Trophoblast cell (in vitro differentiated cells and primary cell): ENCODE data around the gene TAC3.

Source experiments
- DNase-seq, 2 donors: peaks; one replicate each; pipeline ENCODE4 v3.0.0-alpha.2; 2016
- H2AFZ ChIP-seq: 2 replicates; pipeline ENCODE4 v1.6.1; 2013; ENCODE audit warnings: low read length, moderate library complexity, mild to moderate bottlenecking; ENCODE audit not compliant: insufficient read depth, poor library complexity
- H2AK5ac ChIP-seq: 2 replicates; pipeline ENCODE4 v1.6.1; 2013; ENCODE audit warnings: mild to moderate bottlenecking, low read length
- H2BK120ac ChIP-seq: 2 replicates; pipeline ENCODE4 v1.6.1; 2013; ENCODE audit warnings: low read length, mild to moderate bottlenecking, moderate library complexity; ENCODE audit not compliant: insufficient read depth, poor library complexity
- H2BK12ac ChIP-seq: 2 replicates; pipeline ENCODE4 v1.6.1; 2013; ENCODE audit warnings: mild to moderate bottlenecking, low read length, moderate library complexity
- H2BK5ac ChIP-seq: 2 replicates; pipeline ENCODE4 v1.6.1; 2013; ENCODE audit warnings: low read length, low read depth, moderate library complexity, mild to moderate bottlenecking; ENCODE audit not compliant: poor library complexity
- H3K14ac ChIP-seq: 2 replicates; pipeline ENCODE4 v1.6.1; 2013; ENCODE audit warnings: mild to moderate bottlenecking, low read length
- H3K18ac ChIP-seq: 2 replicates; pipeline ENCODE4 v1.6.1; 2013; ENCODE audit warnings: mild to moderate bottlenecking, low read length
- H3K23ac ChIP-seq: 2 replicates; pipeline ENCODE4 v1.6.1; 2013; ENCODE audit warnings: low read length
- H3K27ac ChIP-seq: 2 replicates; pipeline ENCODE4 v1.5.1; 2013; ENCODE audit warnings: low read depth, mild to moderate bottlenecking, inconsistent platforms, low read length, moderate library complexity
- H3K27me3 ChIP-seq: 2 replicates; pipeline ENCODE4 v1.6.1; 2013; ENCODE audit warnings: inconsistent platforms, mild to moderate bottlenecking, low read length, moderate library complexity; ENCODE audit not compliant: insufficient read depth
- H3K36me3 ChIP-seq, 2 experiments: 1 replicate in 1 of 2; 2 replicates in 1 of 2; pipeline ENCODE4 v1.6.1; 2013; ENCODE audit warnings: low read length in 2 of 2, mild to moderate bottlenecking in 2 of 2, moderate library complexity in 1 of 2; ENCODE audit not compliant: insufficient read depth in 2 of 2, control insufficient read depth in 1 of 2
- H3K4ac ChIP-seq: 2 replicates; pipeline ENCODE4 v1.6.1; 2013; ENCODE audit warnings: low read depth, mild to moderate bottlenecking, low read length, moderate library complexity
- H3K4me1 ChIP-seq, 2 experiments: 1 replicate in 1 of 2; 2 replicates in 1 of 2; pipeline ENCODE4 v1.6.1; 2013; ENCODE audit warnings: low read length in 2 of 2, mild to moderate bottlenecking in 2 of 2, moderate library complexity in 1 of 2; ENCODE audit not compliant: insufficient read depth in 2 of 2, control insufficient read depth in 1 of 2
- H3K4me2 ChIP-seq: 2 replicates; pipeline ENCODE4 v1.6.1; 2013; ENCODE audit warnings: inconsistent platforms, mild to moderate bottlenecking, low read length, moderate library complexity
- H3K4me3 ChIP-seq: 2 replicates; pipeline ENCODE4 v1.5.1; 2013; ENCODE audit warnings: mild to moderate bottlenecking, low read depth, low read length, inconsistent platforms
- H3K79me1 ChIP-seq: one replicate; pipeline ENCODE4 v1.6.1; 2013; ENCODE audit warnings: low read length
- H3K79me2 ChIP-seq: 2 replicates; pipeline ENCODE4 v1.6.1; 2013; ENCODE audit warnings: low read length, mild to moderate bottlenecking; ENCODE audit not compliant: control insufficient read depth, insufficient read depth, poor library complexity
- H3K9ac ChIP-seq: 2 replicates; pipeline ENCODE4 v1.6.1; 2013; ENCODE audit warnings: mild to moderate bottlenecking, low read length
- H3K9me3 ChIP-seq: 2 replicates; pipeline ENCODE4 v1.6.1; 2013; ENCODE audit warnings: low read depth, mild to moderate bottlenecking, control low read depth, inconsistent platforms, low read length; ENCODE audit not compliant: insufficient read depth
- H4K12ac ChIP-seq: 2 replicates; pipeline ENCODE4 v1.6.1; 2013; ENCODE audit warnings: low read depth, mild to moderate bottlenecking, low read length, moderate library complexity
- H4K8ac ChIP-seq: 2 replicates; pipeline ENCODE4 v1.6.1; 2013; ENCODE audit warnings: low read depth, mild to moderate bottlenecking, low read length, moderate library complexity
- H4K91ac ChIP-seq: one replicate; pipeline ENCODE4 v1.6.1; 2013; ENCODE audit warnings: low read depth, mild to moderate bottlenecking, low read length, moderate library complexity
- WGBS: extraction: QIAGEN DNeasy Blood & Tissue Kit; methylation state at CpG from one replicate; pipeline ENCODE4 v1.1.7; 2013; ENCODE audit warnings: missing lambda C conversion rate; ENCODE audit not compliant: insufficient read length, insufficient coverage; ENCODE audit errors: extremely low coverage; 5-methylcytosine and 5-hydroxymethylcytosine counted together

TAC3 gene

DNA sequence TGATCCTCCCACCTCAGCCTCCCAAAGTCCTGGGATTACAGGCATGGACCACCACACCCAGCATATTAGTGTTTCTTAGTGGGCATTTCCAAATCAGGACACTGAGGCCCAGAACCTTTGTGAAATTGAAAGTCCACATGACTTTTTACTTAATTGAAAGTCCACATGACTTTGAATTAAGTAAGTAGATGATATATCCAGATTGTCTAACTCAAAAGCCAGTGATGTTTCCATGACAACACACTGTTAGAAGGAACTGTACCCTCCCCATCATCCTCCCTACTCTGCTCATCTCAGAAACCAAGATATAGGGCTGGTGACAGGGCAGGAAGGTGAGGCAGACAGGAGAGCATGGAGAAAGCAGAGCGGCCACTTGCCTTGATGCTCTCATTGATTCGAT lies 26.4 kb upstream of the TAC3 start:
- no peak overlapping the region for H2AK5ac ChIP-seq
- no peaks in the 10 kb centered on the region for H3K27me3 ChIP-seq
- no peak overlapping the region for H2BK12ac ChIP-seq
- H3K18ac ChIP-seq = no peak overlapping the region
- no peak overlapping the region for H2AFZ ChIP-seq
- no peak for DNase-seq
- WGBS = no CpG with 5 or more reads among the region's 2 CpGs
- H4K12ac ChIP-seq = no peak overlapping the region
- H3K4me1 ChIP-seq = no peaks in the 10 kb centered on the region
- no peak overlapping the region for H3K4me3 ChIP-seq
- H3K4me2 ChIP-seq = no peak overlapping the region
- H3K4ac ChIP-seq = no peak overlapping the region
- H3K79me1 ChIP-seq = no peaks in the 10 kb centered on the region
- H2BK120ac ChIP-seq = no peak overlapping the region
- no peak overlapping the region for H3K14ac ChIP-seq
- no peaks in the 10 kb centered on the region for H3K79me2 ChIP-seq
- H3K27ac ChIP-seq = no peak overlapping the region
- H4K8ac ChIP-seq = no peak overlapping the region
- H3K23ac ChIP-seq = no peak overlapping the region
- no peak overlapping the region for H4K91ac ChIP-seq
- H3K9me3 ChIP-seq = peaks cover 1% of the 10 kb centered on the region
- no peak overlapping the region for H2BK5ac ChIP-seq
- no peaks in the 10 kb centered on the region for H3K36me3 ChIP-seq
- H3K9ac ChIP-seq = no peak overlapping the region

DNA sequence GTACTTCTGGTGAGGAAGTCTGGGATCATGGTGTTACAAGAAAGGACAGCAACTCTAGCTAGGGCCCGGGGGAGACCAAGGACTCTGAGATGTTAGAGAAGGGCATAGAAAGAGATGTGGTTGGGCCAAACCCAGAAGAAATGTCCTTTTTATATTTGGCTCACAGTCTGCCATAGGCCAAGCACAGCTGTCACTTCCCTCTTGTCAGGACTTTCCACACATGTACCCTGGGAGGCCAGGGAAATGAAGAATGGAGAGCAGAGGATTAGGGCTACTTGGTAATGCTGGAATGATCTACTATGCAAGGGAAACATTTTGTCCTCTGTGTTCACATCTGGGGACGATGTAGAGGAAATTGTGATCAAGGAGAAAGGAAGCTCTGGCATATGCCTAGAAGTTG lies 24.4 kb upstream of the TAC3 start:
- no peak overlapping the region for H2AFZ ChIP-seq
- no peak overlapping the region for H2BK120ac ChIP-seq
- H3K14ac ChIP-seq = no peak overlapping the region
- H4K91ac ChIP-seq = no peak overlapping the region
- no peak overlapping the region for H3K9ac ChIP-seq
- no peak overlapping the region for H4K8ac ChIP-seq
- no peak overlapping the region for H3K23ac ChIP-seq
- H3K27ac ChIP-seq = no peak overlapping the region
- no peaks in the 10 kb centered on the region for H3K36me3 ChIP-seq
- WGBS = no CpG with 5 or more reads among the region's 2 CpGs
- H2BK5ac ChIP-seq = no peak overlapping the region
- H4K12ac ChIP-seq = no peak overlapping the region
- H3K9me3 ChIP-seq = peaks cover 1% of the 10 kb centered on the region
- H3K79me2 ChIP-seq = no peaks in the 10 kb centered on the region
- no peak overlapping the region for H2BK12ac ChIP-seq
- H3K27me3 ChIP-seq = no peaks in the 10 kb centered on the region
- no peak overlapping the region for H3K4ac ChIP-seq
- no peaks in the 10 kb centered on the region for H3K4me1 ChIP-seq
- H3K4me2 ChIP-seq = no peak overlapping the region
- no peak for DNase-seq
- H3K18ac ChIP-seq = no peak overlapping the region
- no peak overlapping the region for H2AK5ac ChIP-seq
- no peak overlapping the region for H3K4me3 ChIP-seq
- no peaks in the 10 kb centered on the region for H3K79me1 ChIP-seq

DNA sequence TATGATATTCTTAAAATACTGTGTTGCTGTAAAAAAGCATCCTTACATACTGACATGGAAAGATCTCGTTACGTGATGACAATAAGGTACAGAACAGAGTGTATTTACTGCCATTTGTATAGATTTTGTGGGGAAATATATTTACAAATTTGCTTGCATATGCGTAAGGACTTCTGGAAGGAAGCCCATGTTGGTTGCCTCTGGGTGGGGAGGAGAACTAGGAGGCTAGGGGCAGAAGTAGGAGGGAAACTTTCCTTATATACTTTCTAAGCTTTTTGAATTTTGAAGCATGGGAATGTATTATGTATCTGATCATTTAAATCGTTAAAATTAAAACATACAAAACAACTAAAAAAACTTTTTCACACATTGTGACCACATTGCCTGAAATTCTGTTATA lies 23.9 kb upstream of the TAC3 start:
- Histone ChIP-seq H2BK12ac (no peak overlapping the region), H3K9me3 (peaks cover 1% of the 10 kb centered on the region), H4K8ac (no peak overlapping the region), H3K4me2 (no peak overlapping the region), H3K79me1 (no peaks in the 10 kb centered on the region), H3K4ac (no peak overlapping the region), H2BK120ac (no peak overlapping the region), H3K27ac (no peak overlapping the region), H3K36me3 (no peaks in the 10 kb centered on the region), H3K4me1 (no peaks in the 10 kb centered on the region), H3K14ac (no peak overlapping the region), H3K23ac (no peak overlapping the region), H3K4me3 (no peak overlapping the region), H3K79me2 (no peaks in the 10 kb centered on the region), H2AK5ac (no peak overlapping the region), H4K91ac (no peak overlapping the region), H2BK5ac (no peak overlapping the region), H3K9ac (no peak overlapping the region), H4K12ac (no peak overlapping the region), H3K18ac (no peak overlapping the region), H2AFZ (no peak overlapping the region), H3K27me3 (no peaks in the 10 kb centered on the region)
- DNase-seq = no peak
- WGBS = no CpG with 5 or more reads among the region's 4 CpGs

DNA sequence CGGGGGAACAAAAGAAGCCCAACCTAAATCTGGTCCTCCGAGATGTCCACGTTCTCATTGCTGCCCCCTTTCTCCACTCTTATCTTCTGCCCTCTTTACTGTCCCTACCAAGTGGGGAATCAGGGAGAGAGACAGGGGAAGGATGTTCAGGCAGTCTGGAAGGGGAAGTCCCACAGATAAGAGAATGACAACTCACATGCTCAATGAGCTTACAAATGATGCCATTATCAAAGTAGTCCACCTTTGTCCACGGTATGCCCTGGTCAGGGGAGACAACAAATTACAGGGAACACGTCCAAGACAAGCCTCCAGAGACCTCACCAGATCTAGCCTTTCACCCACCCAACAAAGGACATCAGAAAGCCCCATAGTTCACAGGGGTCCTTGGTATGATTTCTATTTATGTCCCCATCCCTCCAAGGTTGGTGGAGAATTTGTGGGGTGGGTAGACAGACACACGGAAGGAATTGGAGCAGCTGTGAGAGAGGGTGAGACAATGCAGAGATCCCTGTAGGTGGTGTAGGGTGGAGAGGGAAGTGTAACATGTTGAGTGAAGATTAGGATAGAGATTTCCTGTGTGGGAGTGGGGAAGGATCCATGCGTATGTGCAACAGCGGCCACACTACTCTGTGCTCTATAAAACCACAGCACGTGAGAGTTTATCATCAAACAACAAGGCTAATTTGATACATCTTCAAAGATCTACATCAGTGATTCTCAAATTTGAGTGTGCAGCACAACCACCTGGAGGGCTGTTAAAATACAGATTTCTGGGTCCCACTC lies 22.9 kb upstream of the TAC3 start:
- no peak overlapping the region for H3K23ac ChIP-seq
- no peak overlapping the region for H4K8ac ChIP-seq
- H3K9ac ChIP-seq = no peak overlapping the region
- no peak overlapping the region for H2AFZ ChIP-seq
- H3K4me2 ChIP-seq = no peak overlapping the region
- H3K4me3 ChIP-seq = no peak overlapping the region
- WGBS = no CpG with 5 or more reads among the region's 9 CpGs
- H3K79me1 ChIP-seq = no peaks in the 10 kb centered on the region
- no peak overlapping the region for H2BK12ac ChIP-seq
- no peak overlapping the region for H3K14ac ChIP-seq
- H3K18ac ChIP-seq = no peak overlapping the region
- H3K79me2 ChIP-seq = no peaks in the 10 kb centered on the region
- no peak overlapping the region for H2AK5ac ChIP-seq
- no peak overlapping the region for H2BK5ac ChIP-seq
- DNase-seq = no peak
- no peak overlapping the region for H3K4ac ChIP-seq
- H4K12ac ChIP-seq = no peak overlapping the region
- H3K36me3 ChIP-seq = no peaks in the 10 kb centered on the region
- no peak overlapping the region for H2BK120ac ChIP-seq
- no peak overlapping the region for H3K27ac ChIP-seq
- H4K91ac ChIP-seq = no peak overlapping the region
- H3K27me3 ChIP-seq = no peaks in the 10 kb centered on the region
- H3K9me3 ChIP-seq = peaks cover 1% of the 10 kb centered on the region
- H3K4me1 ChIP-seq = peaks cover 0 to 3% of the 10 kb centered on the region in 2 experiments
